K562 (cell line): ENCODE results near the gene BTNL8.

Source experiments
- ZNF449 ChIP-seq: fragments of 250-450 bp; sonication (Bioruptor Pico); IDR thresholded peaks from 2 replicates; pipeline ENCODE4 v1.8.0; 2022; ENCODE audit warnings: moderate library complexity, mild to moderate bottlenecking, inconsistent platforms
- TF ChIP-seq, protein P1 (sequence below): sonication (generic); formaldehyde crosslinking; IDR thresholded peaks from 2 replicates; pipeline ENCODE4 v1.8.0; 2022; ENCODE audit warnings: missing genetic modification reagents, mild to moderate bottlenecking, moderate library complexity, borderline replicate concordance

DNA sequence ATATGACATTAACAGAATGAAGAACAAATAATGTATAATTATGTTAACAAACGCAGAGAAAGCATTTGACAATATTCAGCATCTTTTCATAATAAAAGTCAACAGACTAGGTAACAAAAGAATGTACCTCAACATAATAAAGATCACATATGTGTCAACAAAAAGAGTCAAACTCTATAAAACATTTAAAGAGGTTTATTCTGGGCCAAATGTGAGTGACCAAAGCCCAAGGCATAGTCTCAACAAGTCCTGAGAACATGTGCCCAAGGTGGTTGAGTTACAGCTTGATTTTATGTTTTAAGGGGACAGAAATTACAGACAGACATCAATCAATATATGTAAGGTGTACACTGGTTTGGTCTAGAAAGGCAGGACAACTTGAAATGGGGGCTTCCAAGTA lies 19.4 kb downstream of the BTNL8 start:
- TF ChIP-seq, protein P1, sequence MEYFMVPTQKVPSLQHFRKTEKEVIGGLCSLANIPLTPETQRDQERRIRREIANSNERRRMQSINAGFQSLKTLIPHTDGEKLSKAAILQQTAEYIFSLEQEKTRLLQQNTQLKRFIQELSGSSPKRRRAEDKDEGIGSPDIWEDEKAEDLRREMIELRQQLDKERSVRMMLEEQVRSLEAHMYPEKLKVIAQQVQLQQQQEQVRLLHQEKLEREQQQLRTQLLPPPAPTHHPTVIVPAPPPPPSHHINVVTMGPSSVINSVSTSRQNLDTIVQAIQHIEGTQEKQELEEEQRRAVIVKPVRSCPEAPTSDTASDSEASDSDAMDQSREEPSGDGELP (CRISPR knock-in tag): no peak
- TF ChIP-seq ZNF449 (CRISPR knock-in tag): no peak
